ENCODE data around the gene PRCC. TPM values are rescaled to one million over a fixed set of nuclear protein-coding genes. Genes with fewer than 3 reads are reported as not detected.

Gene PRCC
- total RNA-seq, 1 experiment from 2014 or later: 122 TPM

DNA sequence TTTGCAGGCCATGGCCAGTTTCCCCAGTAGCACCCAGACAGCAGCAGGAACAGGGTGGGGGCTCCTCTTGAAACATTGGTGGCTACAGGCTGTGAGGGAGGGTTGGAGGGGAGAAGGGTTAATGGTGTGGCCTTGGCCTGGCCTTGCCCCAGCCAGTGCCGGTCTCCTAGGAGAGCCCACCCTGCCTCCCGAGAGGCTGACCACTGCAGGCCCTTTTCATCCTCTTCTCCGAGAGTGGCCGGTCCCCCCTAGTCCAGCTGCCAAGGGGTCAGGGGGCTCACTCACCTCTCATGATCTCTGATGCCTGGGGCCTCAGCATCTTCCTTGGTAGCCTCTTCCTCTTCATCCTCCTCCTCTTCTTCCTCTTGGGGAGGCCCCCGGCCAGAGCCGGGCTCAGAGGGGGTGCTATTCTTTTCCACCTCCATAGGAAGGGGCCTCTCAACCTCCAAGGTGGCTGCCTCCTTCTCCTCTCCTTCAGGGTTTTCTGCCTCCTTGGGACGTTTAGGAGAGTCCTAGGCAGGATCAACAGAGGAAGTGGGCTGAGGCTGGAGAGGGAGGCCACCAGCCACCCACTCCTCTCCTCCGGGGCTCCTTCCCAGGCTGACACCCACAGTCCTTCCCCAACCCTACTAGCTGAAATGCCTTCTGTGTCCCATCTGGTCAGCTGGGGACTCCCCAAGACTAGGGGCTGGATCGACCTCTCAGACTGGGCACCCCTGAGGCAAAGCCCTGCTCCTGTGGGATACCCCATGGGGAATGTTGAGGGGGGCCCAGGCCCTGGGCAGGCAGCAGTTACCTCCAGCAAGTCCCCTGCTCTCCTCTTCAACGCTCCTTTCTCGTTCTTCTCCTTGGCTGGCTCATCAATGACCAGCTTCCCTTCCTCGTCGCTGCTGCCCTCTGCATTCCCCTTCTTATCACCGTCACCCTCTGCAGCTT lies 23.7 kb upstream of the PRCC start:
- DNase-seq (ENCODE audit: low read depth): no peak

DNA sequence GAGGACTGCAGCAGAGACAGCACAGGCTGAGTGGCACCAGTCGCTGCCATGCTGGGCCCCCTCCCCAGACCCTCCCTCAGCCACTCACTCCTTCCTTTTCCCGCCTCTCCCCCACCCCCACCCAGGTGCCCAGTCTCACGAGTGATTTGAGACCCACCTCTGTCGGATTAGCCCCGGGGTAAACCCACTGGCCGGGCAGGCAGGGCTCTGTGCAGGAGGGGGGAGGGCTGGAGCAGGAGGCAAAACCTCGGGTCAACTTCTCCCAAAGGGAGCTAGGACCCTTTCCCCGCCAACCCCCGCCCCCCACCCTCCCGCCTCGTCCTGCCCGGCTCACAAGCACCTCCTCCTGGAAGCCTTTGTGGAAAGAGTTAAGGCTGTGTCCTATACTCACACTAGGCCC lies 23.0 kb upstream of the PRCC start:
- no peak for DNase-seq (ENCODE audit: low read depth)

DNA sequence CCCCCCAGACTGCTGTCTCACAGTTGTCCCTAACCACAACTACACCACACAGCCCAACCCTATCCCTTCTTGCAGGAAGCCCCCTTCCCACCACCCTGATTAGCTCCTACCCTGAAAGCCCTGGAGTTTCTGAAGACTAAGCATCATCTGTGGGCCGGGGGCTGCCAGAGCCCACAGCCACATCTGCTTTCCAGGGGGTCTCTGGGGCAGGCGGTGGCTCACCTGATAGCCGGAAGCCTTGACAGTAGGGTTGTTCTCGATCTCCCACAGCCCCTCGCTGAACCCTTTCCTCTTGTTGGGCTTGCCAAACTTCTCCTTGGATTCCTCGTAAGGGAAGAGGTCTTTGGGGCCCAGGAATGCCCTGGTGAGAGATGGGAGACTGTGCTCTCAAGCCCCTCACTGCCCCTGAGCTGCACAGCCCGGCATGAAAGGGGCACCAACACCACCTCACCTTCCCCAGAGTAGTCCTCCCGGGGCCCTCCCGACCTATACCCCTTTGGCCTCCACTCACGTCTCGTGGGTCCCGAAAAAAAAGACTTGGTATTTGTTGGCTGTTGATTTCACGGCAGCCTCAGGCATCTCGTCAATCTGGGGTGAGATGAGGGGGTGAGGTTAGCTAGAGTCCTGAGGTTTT lies 22.4 kb upstream of the PRCC start:
- DNase-seq (ENCODE audit: low read depth): no peak

DNA sequence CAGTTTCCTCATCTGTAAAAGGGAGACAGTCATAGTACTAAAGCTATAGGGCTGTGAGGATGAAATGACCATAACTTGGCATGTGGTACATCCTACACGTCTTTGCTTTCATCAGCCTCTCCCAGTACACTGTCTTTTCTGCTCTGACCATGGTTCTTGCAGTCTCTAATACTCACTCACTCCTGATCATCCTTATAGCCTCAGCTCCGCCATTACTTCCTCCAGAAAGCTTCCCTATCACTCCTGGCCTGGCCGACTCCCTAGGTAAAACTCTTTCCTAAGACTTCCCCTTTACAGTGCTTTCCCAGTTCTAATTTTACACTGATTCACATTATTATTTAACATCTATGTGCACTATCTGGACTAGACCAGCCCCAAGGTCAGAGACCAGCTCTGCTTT lies 21.5 kb upstream of the PRCC start:
- DNase-seq (ENCODE audit: low read depth): no peak

DNA sequence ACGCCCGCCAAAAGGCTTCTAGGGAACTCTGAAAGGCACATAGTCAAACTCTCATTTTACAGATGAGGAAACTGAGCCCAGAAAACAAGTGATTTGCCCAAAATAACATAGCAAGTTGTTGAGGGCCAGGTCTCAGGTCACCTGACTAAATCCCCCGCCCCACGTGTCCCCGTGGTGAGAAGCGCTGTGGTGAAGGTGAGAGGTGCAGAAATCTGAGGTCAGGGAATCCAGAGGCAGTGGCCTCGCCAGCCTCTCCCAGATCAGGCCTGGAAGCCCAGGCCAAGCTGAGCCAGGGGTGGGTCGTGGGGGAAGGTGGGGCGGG lies 21.0 kb upstream of the PRCC start:
- no peak for DNase-seq (ENCODE audit: low read depth)

DNA sequence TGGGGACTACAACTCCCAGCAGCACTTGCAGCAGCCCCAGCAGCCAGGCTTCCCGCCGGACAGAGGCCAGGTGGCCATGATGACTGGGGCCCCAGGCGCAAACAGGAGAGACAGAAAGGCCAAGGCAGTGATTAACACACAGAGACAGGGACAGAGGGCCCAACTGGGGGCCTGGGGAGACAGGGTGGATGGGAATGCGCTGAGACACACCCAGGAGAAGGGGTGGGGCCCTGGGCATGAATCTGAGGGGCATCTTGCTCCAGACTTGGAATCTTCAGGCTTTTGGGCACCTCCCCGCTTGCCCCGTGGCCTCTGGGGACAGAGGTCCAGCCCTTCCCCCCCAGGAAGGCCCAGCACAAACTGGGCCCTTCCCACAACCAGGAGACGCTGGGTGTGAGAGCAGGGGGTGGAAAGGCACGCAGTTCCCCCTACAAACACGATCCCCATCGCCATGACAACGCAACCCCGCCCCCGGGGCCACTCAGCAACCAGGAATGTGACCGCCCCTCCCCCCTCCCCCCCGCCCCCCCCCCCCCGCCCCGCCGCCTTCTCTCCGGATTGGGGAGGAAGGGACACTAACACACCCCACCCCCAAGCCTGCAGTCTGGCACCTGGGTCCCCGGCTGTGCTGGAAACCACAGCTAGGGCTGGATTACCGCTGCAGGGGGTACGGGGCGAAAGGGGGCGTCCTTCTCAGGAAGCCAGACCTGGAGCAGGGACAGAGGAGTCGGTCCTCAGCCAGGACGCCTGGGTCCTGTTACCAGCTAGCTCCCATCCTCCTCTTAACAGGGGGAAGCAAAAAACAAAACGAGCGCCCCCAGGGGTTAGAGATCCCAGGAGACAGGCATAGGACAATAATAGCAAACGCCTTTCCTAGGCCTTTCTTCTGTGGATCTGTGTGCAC lies 20.4 kb upstream of the PRCC start:
- peak; percentile 89 for DNase-seq (ENCODE audit: low read depth)

DNA sequence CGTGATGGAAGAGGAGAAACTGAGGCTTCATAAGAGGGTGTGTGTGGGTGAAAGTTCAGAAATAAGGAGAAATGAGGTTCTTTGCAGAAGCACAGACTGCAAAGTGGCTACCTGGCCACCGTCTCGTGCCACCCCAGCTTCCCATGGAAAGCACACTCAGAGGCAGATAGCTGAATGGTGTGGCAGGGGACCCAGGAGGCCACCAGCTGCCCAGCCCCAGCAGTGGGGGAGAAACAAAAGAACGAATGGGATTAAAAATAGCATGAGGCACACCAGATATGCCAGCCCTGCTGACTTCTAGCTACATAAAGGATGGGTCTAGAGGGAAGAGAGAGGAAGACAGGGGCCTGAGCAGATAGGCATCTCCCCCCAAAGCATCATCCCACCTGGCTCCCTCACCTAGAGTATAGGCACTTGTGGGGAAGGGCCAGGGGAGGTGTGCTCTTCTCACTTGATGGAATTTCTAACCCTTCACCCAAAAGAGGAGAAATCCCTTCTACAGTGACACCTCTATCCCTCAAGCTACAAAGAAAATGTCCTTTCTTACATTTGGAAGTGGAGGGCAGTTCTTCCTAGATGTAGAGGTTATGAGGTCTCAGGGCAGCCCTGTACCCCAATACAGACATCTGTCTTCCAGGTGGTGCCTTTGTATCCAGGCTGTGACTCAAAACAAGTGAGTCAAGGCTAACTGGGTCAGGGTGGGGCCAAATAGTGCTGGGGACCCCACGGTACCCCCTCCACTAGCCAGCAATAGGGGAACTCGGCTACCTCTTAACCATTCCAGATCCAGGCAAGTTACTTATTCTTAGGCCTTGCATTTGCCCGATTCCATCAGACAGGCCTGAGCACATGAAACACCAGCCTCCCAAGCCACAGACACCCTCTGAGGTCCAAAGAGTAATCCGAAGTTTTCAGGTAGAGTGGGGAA lies 19.3 kb upstream of the PRCC start:
- peak; percentile 41 for DNase-seq (ENCODE audit: low read depth)

DNA sequence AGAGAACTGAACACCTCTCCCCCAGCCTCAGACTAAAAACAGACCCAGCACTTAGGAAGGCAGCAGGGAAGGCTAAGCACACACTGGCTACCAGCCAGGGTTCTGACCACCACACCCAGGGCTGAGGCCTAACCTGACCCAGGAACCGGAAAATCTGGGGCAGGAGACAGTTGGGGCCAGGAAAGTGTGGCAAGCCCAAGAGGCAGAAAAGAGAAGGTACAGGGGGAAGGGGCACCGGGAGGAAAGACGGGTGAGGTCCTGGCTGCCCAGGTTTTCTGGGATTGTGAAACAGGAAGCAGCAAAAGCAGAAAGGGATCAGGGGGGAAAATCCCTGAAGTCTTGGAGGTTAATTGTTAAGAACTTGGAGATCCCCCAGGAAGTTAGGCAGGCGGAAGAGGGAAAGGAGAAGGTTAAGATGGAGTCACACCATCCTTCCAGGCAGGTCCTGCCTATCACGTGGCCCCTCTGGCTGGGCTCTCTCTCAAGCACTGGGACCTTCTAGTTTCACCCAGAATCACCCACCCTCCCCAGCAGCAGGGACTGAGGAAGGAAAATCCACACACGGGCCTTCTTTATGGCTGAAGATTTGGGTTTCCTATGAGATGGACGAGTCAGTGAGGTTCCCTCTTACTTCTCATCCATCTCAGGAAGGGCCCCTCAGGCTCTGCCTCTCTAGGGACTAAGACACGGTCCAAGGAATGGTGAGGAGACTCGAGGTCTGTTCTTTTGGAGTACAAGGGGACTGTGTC lies 18.5 kb upstream of the PRCC start:
- peak; percentile 63 for DNase-seq (ENCODE audit: low read depth)

DNA sequence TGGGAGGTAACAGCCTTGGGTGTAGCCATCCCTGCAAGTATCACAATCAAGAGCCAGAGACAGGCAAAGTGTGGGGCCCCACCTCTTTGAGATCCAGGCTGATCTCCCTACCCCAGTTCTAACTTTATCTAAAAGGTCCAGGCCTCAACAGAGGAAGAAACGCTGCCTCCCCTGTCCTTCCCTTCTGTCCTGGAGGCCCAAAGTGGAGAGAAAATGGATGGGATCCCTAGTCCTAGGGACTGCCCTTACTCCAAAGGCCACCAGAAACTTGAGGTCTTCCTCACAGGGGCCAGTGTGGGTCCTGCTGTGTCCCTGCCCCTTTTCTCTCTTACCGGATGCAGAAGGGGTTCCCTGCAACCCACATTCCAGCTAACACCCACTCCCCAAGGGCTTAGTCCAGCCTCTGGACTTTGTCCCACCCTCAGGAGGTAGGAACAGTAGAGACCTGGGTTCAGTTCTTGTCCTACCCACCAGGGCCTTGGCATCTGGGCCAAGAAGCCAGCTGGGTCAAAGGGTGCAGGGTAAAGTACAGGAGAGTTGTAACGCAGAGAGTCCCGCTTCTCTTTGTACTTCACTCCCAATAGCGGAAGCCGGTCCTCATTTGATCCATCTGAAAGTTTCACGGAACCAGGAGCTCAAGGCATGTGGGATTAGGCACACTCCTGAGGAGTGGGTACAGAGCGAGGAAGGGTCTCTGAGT lies 17.8 kb upstream of the PRCC start:
- peak; percentile 23 for DNase-seq (ENCODE audit: low read depth)

DNA sequence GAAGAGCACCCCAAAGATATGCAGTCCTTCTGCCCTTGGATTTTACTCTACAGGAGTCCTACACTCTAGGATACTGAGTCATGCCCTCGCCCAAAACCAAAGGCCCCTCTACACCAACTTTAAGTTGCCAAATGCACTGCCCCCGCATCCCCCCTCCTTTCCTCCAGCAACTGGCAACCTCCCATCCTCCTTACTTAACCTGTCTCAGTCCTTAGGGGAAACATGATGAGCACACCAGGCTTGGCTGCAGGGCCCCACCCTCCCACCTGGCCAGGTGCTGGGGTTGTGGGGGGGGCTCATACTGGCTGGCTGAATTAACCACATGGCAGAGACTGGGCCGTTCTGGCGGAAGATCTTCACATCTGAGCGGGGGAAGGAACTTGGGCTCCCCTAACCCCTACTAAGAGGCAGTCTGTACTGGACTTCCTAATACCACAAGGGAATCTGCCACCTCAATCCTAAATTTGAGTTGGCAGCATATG lies 17.1 kb upstream of the PRCC start:
- peak; percentile 46 for DNase-seq (ENCODE audit: low read depth)

DNA sequence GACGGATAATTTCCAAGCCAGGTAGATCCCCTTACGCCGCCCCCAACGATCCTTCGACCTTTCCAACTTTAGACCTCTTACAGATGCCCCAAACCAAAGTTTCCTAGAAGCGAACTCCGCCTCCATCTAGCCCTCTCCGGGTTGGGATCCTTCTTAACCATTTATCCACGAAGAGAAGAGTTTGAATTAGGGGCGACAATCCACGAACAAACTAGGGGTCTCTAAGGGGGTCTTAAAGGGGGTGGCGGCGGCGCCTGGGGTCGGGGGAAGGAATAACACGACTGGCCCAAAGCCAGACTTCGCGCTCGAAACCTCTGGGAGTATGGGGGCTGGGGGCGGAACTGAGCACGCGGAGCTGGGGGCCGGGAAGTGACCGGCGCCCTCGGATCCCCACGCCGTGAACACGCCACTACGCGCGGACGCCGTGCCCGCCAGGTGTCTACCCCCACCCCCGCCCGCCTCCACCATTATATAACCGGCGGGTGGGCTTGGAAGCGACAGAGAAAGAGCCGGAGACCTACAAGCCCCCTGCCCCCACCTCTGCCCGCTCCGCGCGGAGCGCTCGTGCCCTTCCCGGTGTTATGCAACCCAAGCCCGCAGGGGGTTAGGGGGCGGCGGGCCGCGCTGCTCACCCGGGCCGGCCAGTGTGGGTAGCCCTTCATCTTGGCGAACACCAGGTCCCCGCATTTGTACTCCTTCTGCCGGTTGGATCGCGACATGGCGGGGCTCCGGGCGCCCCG lies 16.5 kb upstream of the PRCC start:
- peak; percentile 20 for DNase-seq (ENCODE audit: low read depth)

DNA sequence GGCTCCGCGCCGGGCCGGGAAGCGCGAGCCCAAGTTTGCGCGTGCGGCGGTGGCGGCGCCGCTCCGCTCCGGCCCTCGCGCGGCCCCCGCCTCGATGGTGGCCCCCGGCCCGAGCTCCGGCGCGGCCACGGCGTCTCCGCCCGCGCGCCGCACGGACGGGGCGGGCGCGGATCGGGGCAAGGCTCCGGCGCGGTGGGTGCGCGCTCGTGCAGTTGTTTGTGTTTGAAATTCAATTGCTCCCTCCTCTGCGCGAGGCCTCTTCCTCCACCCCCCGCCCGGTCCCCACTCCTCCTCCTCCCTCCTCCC lies 15.9 kb upstream of the PRCC start, which contains the start of gene HDGF:
Gene HDGF (minus strand): TSS at position 225 of the 306 bp plus-strand sequence. CDS start 246 bp downstream, outside the sequence.
- DNase-seq (ENCODE audit: low read depth): no peak

DNA sequence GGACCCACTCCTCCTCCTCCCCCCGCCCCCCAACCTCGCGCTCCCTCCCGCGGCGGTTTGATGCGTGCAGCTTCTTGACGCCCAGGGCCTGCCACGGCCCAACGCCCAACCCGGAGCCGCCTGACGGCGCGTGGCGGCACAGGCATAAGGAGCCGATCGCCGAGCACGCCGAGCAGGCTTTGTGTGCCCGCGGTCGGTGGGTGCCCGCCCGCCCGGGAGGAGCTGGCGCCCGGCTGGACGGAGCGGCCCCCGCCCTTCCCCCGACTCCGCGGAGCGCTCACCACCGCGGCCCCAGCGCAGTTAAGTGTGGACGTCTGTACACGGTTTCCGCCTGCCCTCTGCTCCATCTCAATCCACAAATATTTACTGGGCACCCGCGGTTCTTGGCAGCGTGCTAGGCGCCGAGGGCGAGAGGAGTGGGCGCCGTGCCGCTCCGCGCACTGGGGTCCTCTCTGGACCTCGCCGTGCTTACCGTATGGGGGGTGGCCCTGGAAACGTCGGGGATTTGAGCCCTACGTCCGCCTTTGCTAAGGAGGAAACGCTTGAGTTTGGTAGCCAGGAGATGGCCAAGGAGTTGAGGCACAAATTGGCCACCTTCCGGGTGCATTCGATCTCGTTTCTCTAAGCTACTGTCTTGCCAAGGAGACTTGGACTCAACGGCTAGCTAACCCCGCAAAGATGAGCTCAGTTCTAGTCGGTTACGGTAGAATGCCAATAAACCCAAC lies 15.4 kb upstream of the PRCC start:
- DNase-seq (ENCODE audit: low read depth): peak; percentile 90

DNA sequence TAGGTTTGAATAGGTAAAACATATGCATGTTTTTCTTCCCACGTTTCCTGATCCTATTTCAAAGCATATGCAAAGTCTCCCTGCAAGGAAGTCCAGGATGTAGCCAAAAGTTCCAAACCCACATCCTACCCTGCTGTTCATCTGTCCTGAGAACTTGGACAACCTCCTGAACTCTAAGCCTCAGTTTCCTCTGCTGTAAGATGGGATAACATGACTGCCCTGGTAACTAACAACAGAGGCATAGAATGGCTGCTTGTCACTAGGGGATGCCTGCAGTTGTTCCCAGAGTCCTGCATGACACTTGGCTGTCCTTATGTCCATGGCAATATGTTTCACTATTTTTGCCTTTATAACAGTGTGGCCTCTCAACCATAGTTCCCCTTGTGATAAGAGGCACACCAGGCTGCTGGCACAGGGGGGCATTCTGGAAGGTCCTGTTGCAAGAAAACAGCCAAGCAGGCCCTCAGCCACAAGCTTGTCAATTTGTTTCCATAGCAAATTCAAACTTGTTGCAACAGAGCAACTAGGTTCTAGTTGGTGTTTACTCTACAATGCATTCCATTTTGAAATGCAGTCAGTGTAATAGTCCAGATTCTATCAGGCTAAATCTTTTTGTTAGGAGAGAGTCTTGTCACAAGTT lies 14.4 kb upstream of the PRCC start:
- no peak for DNase-seq (ENCODE audit: low read depth)

DNA sequence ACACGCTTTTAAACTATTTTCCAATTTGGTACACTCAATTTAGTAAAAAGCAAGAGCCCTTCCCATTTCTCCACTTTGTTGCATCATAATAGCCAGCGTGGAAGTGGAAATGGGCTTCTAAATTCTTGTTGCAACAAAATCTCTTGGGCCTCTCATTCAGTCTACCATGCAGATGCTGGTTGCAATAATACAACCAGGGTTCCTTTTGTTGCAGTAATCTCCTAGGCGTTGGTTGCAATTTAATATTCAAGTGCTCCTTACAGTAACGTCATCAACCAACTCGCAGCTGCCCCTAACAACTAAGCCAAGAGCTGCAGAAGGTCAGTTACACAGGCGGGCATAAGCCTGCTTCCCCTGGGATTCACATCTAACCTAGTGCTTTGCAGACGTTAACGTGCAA lies 13.1 kb upstream of the PRCC start:
- DNase-seq (ENCODE audit: low read depth): no peak

DNA sequence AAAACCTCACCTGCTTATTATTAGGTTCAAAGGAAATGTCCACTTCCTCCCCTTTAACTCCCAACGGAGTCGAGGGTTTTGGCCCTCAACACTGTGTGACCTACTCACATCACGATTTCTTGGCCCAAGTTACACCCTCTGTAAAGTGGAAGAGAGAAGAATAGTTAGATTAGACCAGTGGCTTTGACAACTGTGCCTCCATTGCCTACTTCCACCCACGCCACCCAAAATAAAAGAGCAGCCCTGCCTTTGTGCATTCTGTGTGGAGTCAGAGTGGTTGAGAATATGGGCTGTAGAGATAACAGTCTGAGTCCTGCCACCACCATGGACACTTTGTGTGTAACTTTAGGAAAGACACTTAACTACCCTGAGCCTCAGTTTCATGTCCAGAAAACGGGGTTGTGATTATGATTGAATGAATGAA lies 11.8 kb upstream of the PRCC start:
- no peak for DNase-seq (ENCODE audit: low read depth)

DNA sequence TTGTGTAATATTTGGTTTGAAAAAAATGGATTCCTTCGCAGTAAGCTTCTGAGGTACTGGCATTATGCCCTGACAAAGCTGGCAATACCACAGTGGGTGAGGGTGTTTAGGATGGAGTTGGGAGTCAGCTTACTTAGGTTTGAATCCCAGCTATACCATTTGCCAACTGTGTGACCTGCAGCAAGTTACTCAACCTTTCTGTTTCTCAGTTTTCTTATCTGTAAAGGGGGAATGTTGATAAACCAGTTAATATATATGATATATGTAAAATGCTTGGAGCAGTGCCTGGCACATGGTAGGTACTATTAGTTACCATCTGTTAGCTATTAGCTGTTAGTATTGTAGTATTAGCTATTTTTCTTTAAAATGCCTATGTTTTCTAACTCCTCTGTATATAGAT lies 11.0 kb upstream of the PRCC start:
- DNase-seq (ENCODE audit: low read depth): no peak
